Iris pigment epithelial cell (primary cell): ENCODE data around the gene PGPEP1.
"Not testable (repeated sequence)": the region's sequence is repeated elsewhere in the genome, so short reads cannot be mapped to it uniquely, and the experiment has no call there.

ENCODE experiments used
- DNase-seq: peaks from one replicate; pipeline ENCODE4 v3.0.0-alpha.2; 2011; ENCODE audit warnings: low read depth

Gene PGPEP1

GRCh38 chr19:18332917-18333530, 7.4 kb upstream of the PGPEP1 start:
- no peak for DNase-seq

GRCh38 chr19:18333680-18334079, 6.7 kb upstream of the PGPEP1 start:
- no peak for DNase-seq

- DNase-seq = no peak
Measured at GRCh38 chr19:18336121-18336520, 4.3 kb upstream of the PGPEP1 start.

GRCh38 chr19:18338541-18338940, 1.9 kb upstream of the PGPEP1 start:
- DNase-seq = no peak

GRCh38 chr19:18339723-18340122, 675 bp upstream of the PGPEP1 start:
- no peak for DNase-seq

- DNase-seq = peak; percentile 36
Measured at GRCh38 chr19:18340990-18341868, 831 bp downstream of the PGPEP1 start.

GRCh38 chr19:18342090-18342632, 1.8 kb downstream of the PGPEP1 start:
- DNase-seq = no peak

GRCh38 chr19:18344582-18344950, 4.2 kb downstream of the PGPEP1 start:
- DNase-seq = no peak

- no peak for DNase-seq
Measured at GRCh38 chr19:18345296-18345695, 4.9 kb downstream of the PGPEP1 start.

GRCh38 chr19:18346091-18346490, 5.7 kb downstream of the PGPEP1 start:
- no peak for DNase-seq

GRCh38 chr19:18348171-18348570, 7.8 kb downstream of the PGPEP1 start:
- no peak for DNase-seq

GRCh38 chr19:18348818-18349339, 8.5 kb downstream of the PGPEP1 start:
- not testable (repeated sequence) for DNase-seq

GRCh38 chr19:18349524-18350128, 9.2 kb downstream of the PGPEP1 start:
- DNase-seq = peak; percentile 69

GRCh38 chr19:18350490-18350889, 10.1 kb downstream of the PGPEP1 start:
- DNase-seq = no peak

- no peak for DNase-seq
Measured at GRCh38 chr19:18351544-18351943, 11.1 kb downstream of the PGPEP1 start.

- DNase-seq = no peak
Measured at GRCh38 chr19:18353378-18354005, 13.1 kb downstream of the PGPEP1 start.

GRCh38 chr19:18354743-18355142, 14.3 kb downstream of the PGPEP1 start:
- not testable (repeated sequence) for DNase-seq

- DNase-seq = no peak
Measured at GRCh38 chr19:18357041-18357440, 16.6 kb downstream of the PGPEP1 start.

- no peak for DNase-seq
Measured at GRCh38 chr19:18361646-18362045, 21.2 kb downstream of the PGPEP1 start.

- DNase-seq = no peak
Measured at GRCh38 chr19:18362934-18363542, 22.6 kb downstream of the PGPEP1 start.

GRCh38 chr19:18363787-18364186, 23.4 kb downstream of the PGPEP1 start:
- DNase-seq = no peak
